Measurements from ENCODE around the gene ERMP1.

Gene ERMP1

DNA sequence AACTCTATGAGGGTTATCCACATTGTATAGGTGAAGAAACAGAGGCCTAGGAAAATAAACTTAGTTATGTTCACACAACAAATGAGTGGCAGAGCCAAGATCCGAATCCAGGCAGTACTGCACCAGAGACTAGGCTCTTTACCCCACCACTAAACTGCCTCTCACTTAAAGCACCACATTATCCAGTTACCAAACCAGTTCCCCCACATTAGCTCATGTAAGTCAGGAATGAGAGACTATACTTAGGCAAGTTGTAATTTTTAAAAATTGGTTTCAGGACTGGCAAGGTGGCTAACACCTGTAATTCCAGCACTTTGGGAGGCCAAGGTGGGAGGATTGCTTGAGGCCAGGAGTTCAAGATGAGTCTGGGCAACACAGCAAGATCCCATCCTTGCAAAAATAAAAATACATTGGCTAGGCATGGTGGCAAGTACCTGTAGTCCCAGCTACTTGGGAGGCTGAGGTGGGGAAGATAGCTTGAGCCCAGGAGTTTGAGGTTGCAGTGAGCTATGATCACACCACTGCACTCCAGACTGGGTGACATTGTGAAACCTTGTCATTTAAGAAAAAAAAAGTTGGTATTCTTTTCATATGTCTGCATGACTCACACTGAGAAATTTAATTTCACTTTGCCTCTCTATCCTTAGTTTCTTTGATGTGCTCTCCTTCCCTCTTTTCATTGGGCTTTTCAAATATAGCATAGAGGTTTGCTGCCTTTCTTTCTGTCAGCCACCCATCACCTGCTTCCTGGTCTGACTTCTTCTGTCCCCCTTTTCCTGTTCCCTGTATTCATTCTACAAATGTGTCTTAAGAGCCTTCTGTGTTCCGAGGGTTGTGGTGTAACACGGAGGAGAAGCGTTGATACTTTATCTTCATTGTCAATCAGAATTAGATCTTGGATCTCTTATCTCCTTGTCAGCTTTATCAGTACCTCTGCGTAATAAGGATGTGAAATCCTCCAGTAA is 64.7 kb downstream of the ERMP1 start:
- no peak for DNase-seq

DNA sequence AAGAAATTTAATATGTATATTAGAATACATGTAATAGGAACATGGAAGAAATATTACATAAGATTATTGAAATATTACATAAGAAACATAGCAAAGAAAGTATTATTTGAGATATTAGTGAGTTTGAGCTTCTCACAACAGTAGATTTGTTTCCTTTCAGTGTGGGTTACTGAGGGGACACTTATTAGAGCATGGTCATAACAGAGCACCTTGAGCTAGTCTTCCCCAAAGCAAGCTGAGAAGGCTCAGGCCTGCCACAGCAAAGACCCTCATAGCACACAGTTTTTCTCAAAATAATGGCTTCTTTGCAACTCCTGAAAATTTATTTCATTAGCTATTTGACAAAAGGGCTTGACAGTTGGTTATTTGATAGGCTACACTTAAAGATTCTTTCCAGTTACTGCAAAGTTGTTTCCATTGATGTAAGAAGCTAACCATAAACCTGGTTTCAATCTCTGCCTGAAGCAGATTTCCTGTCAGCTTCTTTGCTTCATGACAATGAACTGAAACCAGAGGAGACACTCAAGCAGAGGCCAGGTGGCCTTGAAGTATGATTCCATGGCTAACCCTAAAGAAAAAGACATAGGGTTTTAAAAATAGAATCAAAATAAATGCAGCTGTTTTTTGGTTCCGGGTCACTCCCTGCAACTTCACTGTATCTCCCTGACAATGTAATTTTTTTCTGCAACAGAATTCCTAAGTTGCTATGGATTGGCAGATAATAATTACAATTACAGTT is 68.6 kb downstream of the ERMP1 start:
- no peak for DNase-seq

DNA sequence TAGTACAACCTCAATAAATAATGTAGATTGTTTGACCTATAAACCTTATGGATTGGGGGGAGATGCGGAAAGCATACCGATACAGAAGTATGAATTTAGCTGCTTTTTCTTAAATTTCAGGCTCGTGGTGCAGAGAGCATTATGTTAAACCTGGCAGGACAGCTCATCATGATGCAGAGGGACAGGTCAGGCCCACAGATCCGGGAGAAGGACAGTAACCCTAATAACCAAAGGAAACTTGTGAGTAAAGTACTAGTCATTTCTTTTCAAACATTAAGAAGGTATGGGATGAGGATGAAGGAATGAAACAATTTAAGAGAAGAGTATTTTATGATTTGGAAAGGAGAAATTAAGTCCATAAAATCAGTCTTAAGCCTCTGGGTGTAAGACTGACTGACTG is 70.5 kb downstream of the ERMP1 start:
- no peak for DNase-seq

DNA sequence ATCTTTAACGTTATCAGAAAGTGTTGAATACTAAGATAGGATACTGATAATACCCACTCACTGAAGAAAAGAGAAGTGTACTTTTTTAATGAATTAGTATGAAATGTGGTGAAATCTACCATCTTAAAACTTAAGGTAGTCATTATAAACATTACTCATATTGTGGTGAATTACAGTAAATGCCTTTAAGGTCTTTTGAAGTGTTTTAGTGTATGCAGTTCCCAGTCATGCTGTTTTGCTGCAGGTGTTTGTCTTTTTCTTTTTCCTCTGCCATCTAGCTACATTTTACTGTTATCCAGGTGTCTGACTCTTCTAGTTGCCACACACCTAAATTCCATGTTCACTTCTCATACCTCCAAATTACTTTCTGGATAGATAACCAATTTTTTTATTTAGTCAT is 72.6 kb downstream of the ERMP1 start:
- DNase-seq = no peak

- DNase-seq = no peak
These were observed 76.3 kb downstream of the ERMP1 start for GRCh38 chr9:5756633-5757032.

- no peak for DNase-seq
These were observed 82.3 kb downstream of the ERMP1 start for GRCh38 chr9:5750569-5750968.

- no peak for DNase-seq
These were observed 83.6 kb downstream of the ERMP1 start for GRCh38 chr9:5749306-5749705.

DNA sequence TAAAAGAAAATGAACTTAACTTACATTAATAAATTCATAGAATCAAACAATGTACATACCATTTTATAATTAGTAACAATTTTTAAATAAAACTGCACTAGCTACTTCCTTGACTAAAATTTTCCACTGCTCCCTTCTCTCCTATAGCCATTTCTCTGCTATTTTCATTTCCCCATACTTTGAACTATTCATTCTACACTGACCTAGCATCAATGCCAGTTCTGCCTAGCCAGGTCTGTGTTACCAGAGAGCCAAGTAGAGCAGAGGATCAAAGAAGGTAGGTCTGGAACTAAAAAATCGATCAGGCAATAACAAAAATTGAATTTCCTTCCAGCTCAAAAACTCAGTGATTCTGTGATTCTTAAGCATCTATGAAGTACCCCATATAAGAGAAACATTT is 84.5 kb downstream of the ERMP1 start:
- DNase-seq = no peak

GRCh38 chr9:5743109-5743508 is 89.8 kb downstream of the ERMP1 start:
- no peak for DNase-seq

- DNase-seq = no peak
These were observed 96.2 kb downstream of the ERMP1 start for GRCh38 chr9:5736563-5737346.

DNA sequence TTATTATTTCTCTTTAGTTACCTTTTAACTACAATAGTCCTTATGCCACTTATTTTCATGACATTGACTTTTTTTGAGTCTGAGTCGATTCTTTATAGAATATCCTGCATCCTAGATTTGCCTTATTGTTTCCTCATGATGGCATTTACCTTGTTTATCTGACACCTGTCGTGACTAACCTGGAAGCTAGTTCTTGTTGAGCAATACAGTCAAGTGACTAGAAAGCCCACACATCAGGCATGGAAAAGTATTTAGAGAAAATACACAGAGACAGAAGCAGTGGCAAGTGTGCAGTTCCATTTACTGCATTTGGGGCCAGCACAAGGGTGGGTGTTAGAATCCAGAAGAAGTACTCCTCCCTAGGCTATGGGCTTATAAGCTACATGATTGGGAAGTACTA is 97.8 kb downstream of the ERMP1 start:
- no peak for DNase-seq

Data from DMS79 (cell line).